ENCODE results near the gene TOMM70. TPM values are rescaled to one million over a fixed set of nuclear protein-coding genes. Genes with fewer than 3 reads are reported as not detected.

The TOMM70 gene
- total and polyA plus RNA-seq, 3 experiments from 2014 or later, result 21.7 to 64.5 (median 63.5) TPM

GRCh38 chr3:100374521-100374920 is 26.4 kb downstream of the TOMM70 start:
- Histone ChIP-seq H3K27ac (ENCODE audit: low read depth, low read length) (no peak overlapping the region), H3K27me3 (ENCODE audit: insufficient read depth, low read length, poor library complexity, severe bottlenecking) (no peaks in the 10 kb centered on the region), H3K4me3 (ENCODE audit: low read length) (no peak overlapping the region), H3K9me3 (ENCODE audit: low read length) (no peaks in the 10 kb centered on the region), H3K36me3 (ENCODE audit: insufficient read depth, low read length) (peaks cover 23% of the 10 kb centered on the region), H3K4me1 (ENCODE audit: insufficient read depth, low read length) (no peaks in the 10 kb centered on the region)
- Mint-ChIP-seq H3K4me1 (no peaks in the 10 kb centered on the region), H3K36me3 (peaks cover 0 to 80% (median 15%) of the 10 kb centered on the region in 3 donors), H3K27ac (peak overlapping the region in 4 of 8 donors; percentile 9 to 60 (median 14)), H3K9me3 (no peaks in the 10 kb centered on the region), H3K27me3 (no peaks in the 10 kb centered on the region), H3K4me3 (no peak overlapping the region)
- ChIA-PET POLR2A (no interaction called here), CTCF (no interaction called here)
- no peak for DNase-seq

GRCh38 chr3:100370756-100371155 is 30.1 kb downstream of the TOMM70 start:
- no peak overlapping the region for H3K27ac ChIP-seq (ENCODE audit: low read depth, low read length)
- Mint-ChIP-seq H3K4me3 (no peak overlapping the region), H3K9me3 (no peaks in the 10 kb centered on the region), H3K27me3 (no peaks in the 10 kb centered on the region), H3K4me1 (no peaks in the 10 kb centered on the region), H3K36me3 (peaks cover 3 to 82% (median 13%) of the 10 kb centered on the region in 3 donors), H3K27ac (peak overlapping the region in 1 of 8 donors; percentile 4)
- H3K27me3 ChIP-seq (ENCODE audit: insufficient read depth, low read length, poor library complexity, severe bottlenecking), result no peaks in the 10 kb centered on the region
- POLR2A ChIA-PET, result no interaction called here
- no peak overlapping the region for H3K4me3 ChIP-seq (ENCODE audit: low read length)
- no peak for DNase-seq
- H3K4me1 ChIP-seq (ENCODE audit: insufficient read depth, low read length), result no peaks in the 10 kb centered on the region
- H3K36me3 ChIP-seq (ENCODE audit: insufficient read depth, low read length), result peaks cover 31% of the 10 kb centered on the region
- CTCF ChIA-PET, result no interaction called here
- no peaks in the 10 kb centered on the region for H3K9me3 ChIP-seq (ENCODE audit: low read length)

GRCh38 chr3:100368441-100368840 is 32.4 kb downstream of the TOMM70 start:
- no peaks in the 10 kb centered on the region for H3K9me3 Mint-ChIP-seq
- no peaks in the 10 kb centered on the region for H3K4me1 Mint-ChIP-seq
- H3K4me1 ChIP-seq (ENCODE audit: insufficient read depth, low read length), result no peaks in the 10 kb centered on the region
- H3K9me3 ChIP-seq (ENCODE audit: low read length), result no peaks in the 10 kb centered on the region
- H3K27ac Mint-ChIP-seq, result no peak overlapping the region
- no peak overlapping the region for H3K4me3 Mint-ChIP-seq
- H3K36me3 Mint-ChIP-seq, result peaks cover 3 to 84% (median 15%) of the 10 kb centered on the region in 3 donors
- peaks cover 33% of the 10 kb centered on the region for H3K36me3 ChIP-seq (ENCODE audit: insufficient read depth, low read length)
- no peaks in the 10 kb centered on the region for H3K27me3 ChIP-seq (ENCODE audit: insufficient read depth, low read length, poor library complexity, severe bottlenecking)
- no peak overlapping the region for H3K4me3 ChIP-seq (ENCODE audit: low read length)
- ChIA-PET CTCF (no interaction called here), POLR2A (no interaction called here)
- no peak for DNase-seq
- no peaks in the 10 kb centered on the region for H3K27me3 Mint-ChIP-seq
- H3K27ac ChIP-seq (ENCODE audit: low read depth, low read length), result no peak overlapping the region

- peaks cover 12 to 80% (median 22%) of the 10 kb centered on the region in 3 donors for H3K36me3 Mint-ChIP-seq
- Histone ChIP-seq H3K27ac (ENCODE audit: low read depth, low read length) (no peak overlapping the region), H3K4me1 (ENCODE audit: insufficient read depth, low read length) (no peaks in the 10 kb centered on the region), H3K36me3 (ENCODE audit: insufficient read depth, low read length) (peaks cover 26% of the 10 kb centered on the region), H3K9me3 (ENCODE audit: low read length) (no peaks in the 10 kb centered on the region), H3K4me3 (ENCODE audit: low read length) (no peak overlapping the region), H3K27me3 (ENCODE audit: insufficient read depth, low read length, poor library complexity, severe bottlenecking) (no peaks in the 10 kb centered on the region)
- H3K27ac Mint-ChIP-seq, result peak overlapping the region in 1 of 8 donors; percentile 6
- H3K27me3 Mint-ChIP-seq, result no peaks in the 10 kb centered on the region
- ChIA-PET POLR2A (no interaction called here), CTCF (no interaction called here)
- H3K9me3 Mint-ChIP-seq, result peaks cover 0 to 2% (median 2%) of the 10 kb centered on the region in 5 donors
- no peak overlapping the region for H3K4me3 Mint-ChIP-seq
- DNase-seq, result no peak
- H3K4me1 Mint-ChIP-seq, result no peaks in the 10 kb centered on the region
Measured at GRCh38 chr3:100366424-100366823, 34.5 kb downstream of the TOMM70 start.

- POLR2A ChIA-PET, result no interaction called here
- no peak for DNase-seq
- Histone ChIP-seq H3K36me3 (ENCODE audit: insufficient read depth, low read length) (peaks cover 19% of the 10 kb centered on the region), H3K27me3 (ENCODE audit: insufficient read depth, low read length, poor library complexity, severe bottlenecking) (no peaks in the 10 kb centered on the region), H3K9me3 (ENCODE audit: low read length) (no peaks in the 10 kb centered on the region), H3K4me1 (ENCODE audit: insufficient read depth, low read length) (no peaks in the 10 kb centered on the region), H3K4me3 (ENCODE audit: low read length) (no peak overlapping the region), H3K27ac (ENCODE audit: low read depth, low read length) (no peak overlapping the region)
- H3K27me3 Mint-ChIP-seq, result no peaks in the 10 kb centered on the region
- no peaks in the 10 kb centered on the region for H3K4me1 Mint-ChIP-seq
- no peak overlapping the region for H3K4me3 Mint-ChIP-seq
- CTCF ChIA-PET, result no interaction called here
- H3K27ac Mint-ChIP-seq, result peak overlapping the region in 1 of 8 donors; percentile 33
- H3K9me3 Mint-ChIP-seq, result peaks cover 0 to 2% (median 2%) of the 10 kb centered on the region in 5 donors
- peaks cover 12 to 79% (median 19%) of the 10 kb centered on the region in 3 donors for H3K36me3 Mint-ChIP-seq
Measured at GRCh38 chr3:100364421-100364820, 36.5 kb downstream of the TOMM70 start.

- peaks cover 12 to 73% (median 15%) of the 10 kb centered on the region in 3 donors for H3K36me3 Mint-ChIP-seq
- CTCF ChIA-PET, result no interaction called here
- POLR2A ChIA-PET, result no interaction called here
- peaks cover 0 to 2% (median 2%) of the 10 kb centered on the region in 5 donors for H3K9me3 Mint-ChIP-seq
- Histone ChIP-seq H3K27ac (ENCODE audit: low read depth, low read length) (no peak overlapping the region), H3K27me3 (ENCODE audit: insufficient read depth, low read length, poor library complexity, severe bottlenecking) (no peaks in the 10 kb centered on the region), H3K4me1 (ENCODE audit: insufficient read depth, low read length) (no peaks in the 10 kb centered on the region), H3K4me3 (ENCODE audit: low read length) (no peak overlapping the region), H3K36me3 (ENCODE audit: insufficient read depth, low read length) (peaks cover 15% of the 10 kb centered on the region), H3K9me3 (ENCODE audit: low read length) (no peaks in the 10 kb centered on the region)
- no peak for DNase-seq
- H3K27ac Mint-ChIP-seq, result peak overlapping the region in 2 of 8 donors; percentile 25 to 51
- no peak overlapping the region for H3K4me3 Mint-ChIP-seq
- H3K27me3 Mint-ChIP-seq, result no peaks in the 10 kb centered on the region
- no peaks in the 10 kb centered on the region for H3K4me1 Mint-ChIP-seq
Measured at GRCh38 chr3:100361897-100362296, 39.0 kb downstream of the TOMM70 start.

- H3K9me3 Mint-ChIP-seq, result peaks cover 0 to 2% (median 2%) of the 10 kb centered on the region in 5 donors
- no peaks in the 10 kb centered on the region for H3K4me1 ChIP-seq (ENCODE audit: insufficient read depth, low read length)
- H3K27me3 Mint-ChIP-seq, result no peaks in the 10 kb centered on the region
- no peak overlapping the region for H3K4me3 ChIP-seq (ENCODE audit: low read length)
- peaks cover 13% of the 10 kb centered on the region for H3K36me3 ChIP-seq (ENCODE audit: insufficient read depth, low read length)
- no peaks in the 10 kb centered on the region for H3K9me3 ChIP-seq (ENCODE audit: low read length)
- H3K36me3 Mint-ChIP-seq, result peaks cover 11 to 72% (median 14%) of the 10 kb centered on the region in 3 donors
- POLR2A ChIA-PET, result no interaction called here
- H3K27ac ChIP-seq (ENCODE audit: low read depth, low read length), result no peak overlapping the region
- no peaks in the 10 kb centered on the region for H3K4me1 Mint-ChIP-seq
- peak overlapping the region in 6 of 8 donors; percentile 16 to 59 (median 46) for H3K27ac Mint-ChIP-seq
- no peak overlapping the region for H3K4me3 Mint-ChIP-seq
- H3K27me3 ChIP-seq (ENCODE audit: insufficient read depth, low read length, poor library complexity, severe bottlenecking), result no peaks in the 10 kb centered on the region
- DNase-seq, result no peak
- CTCF ChIA-PET, result no interaction called here
Measured at GRCh38 chr3:100360757-100361496, 40.0 kb downstream of the TOMM70 start.

- Histone ChIP-seq H3K27ac (ENCODE audit: low read depth, low read length) (no peak overlapping the region), H3K4me3 (ENCODE audit: low read length) (no peak overlapping the region), H3K27me3 (ENCODE audit: insufficient read depth, low read length, poor library complexity, severe bottlenecking) (no peaks in the 10 kb centered on the region), H3K9me3 (ENCODE audit: low read length) (no peaks in the 10 kb centered on the region), H3K4me1 (ENCODE audit: insufficient read depth, low read length) (no peaks in the 10 kb centered on the region), H3K36me3 (ENCODE audit: insufficient read depth, low read length) (peaks cover 13% of the 10 kb centered on the region)
- ChIA-PET CTCF (no interaction called here), POLR2A (no interaction called here)
- DNase-seq, result no peak
- peaks cover 9 to 72% (median 14%) of the 10 kb centered on the region in 3 donors for H3K36me3 Mint-ChIP-seq
- H3K27ac Mint-ChIP-seq, result peak overlapping the region in 5 of 8 donors; percentile 28 to 84 (median 46)
- no peak overlapping the region for H3K4me3 Mint-ChIP-seq
- H3K27me3 Mint-ChIP-seq, result no peaks in the 10 kb centered on the region
- H3K4me1 Mint-ChIP-seq, result no peaks in the 10 kb centered on the region
- peaks cover 0 to 2% (median 2%) of the 10 kb centered on the region in 5 donors for H3K9me3 Mint-ChIP-seq
Measured at GRCh38 chr3:100359035-100359434, 41.9 kb downstream of the TOMM70 start.
